ENCODE results near the gene SHKBP1.
"Not testable (repeated sequence)": the region's sequence is repeated elsewhere in the genome, so short reads cannot be mapped to it uniquely, and the experiment has no call there.

SHKBP1 gene

GRCh38 chr19:40619333-40620160 lies 42.9 kb downstream of the SHKBP1 start:
- no peak for DNase-seq

- DNase-seq, result no peak
Observed at GRCh38 chr19:40620161-40620485, 43.5 kb downstream of the SHKBP1 start.

GRCh38 chr19:40621283-40621682 lies 44.6 kb downstream of the SHKBP1 start:
- no peak for DNase-seq

GRCh38 chr19:40621966-40622772 lies 45.5 kb downstream of the SHKBP1 start:
- DNase-seq, result no peak

GRCh38 chr19:40622773-40623075 lies 46.1 kb downstream of the SHKBP1 start:
- DNase-seq, result no peak

- no peak for DNase-seq
Observed at GRCh38 chr19:40623403-40624251, 47.0 kb downstream of the SHKBP1 start.

GRCh38 chr19:40624369-40625153 lies 47.9 kb downstream of the SHKBP1 start:
- DNase-seq, result not testable (repeated sequence)

GRCh38 chr19:40625406-40626120 lies 48.9 kb downstream of the SHKBP1 start:
- DNase-seq, result no peak

GRCh38 chr19:40626918-40627317 lies 50.2 kb downstream of the SHKBP1 start:
- DNase-seq, result no peak

GRCh38 chr19:40627486-40628279 lies 51.0 kb downstream of the SHKBP1 start:
- no peak for DNase-seq

- no peak for DNase-seq
Observed at GRCh38 chr19:40629346-40629745, 52.7 kb downstream of the SHKBP1 start.

- no peak for DNase-seq
Observed at GRCh38 chr19:40630571-40631160, 54.0 kb downstream of the SHKBP1 start.

GRCh38 chr19:40632311-40633036 lies 55.8 kb downstream of the SHKBP1 start:
- DNase-seq, result no peak

- DNase-seq, result no peak
Observed at GRCh38 chr19:40633207-40633606, 56.5 kb downstream of the SHKBP1 start.

GRCh38 chr19:40638327-40638726 lies 61.7 kb downstream of the SHKBP1 start:
- no peak for DNase-seq

- no peak for DNase-seq
Observed at GRCh38 chr19:40639638-40639982, 62.9 kb downstream of the SHKBP1 start.

GRCh38 chr19:40640744-40641143 lies 64.1 kb downstream of the SHKBP1 start:
- no peak for DNase-seq
